Astrocyte (in vitro differentiated cells and primary cell): ENCODE measurements around the gene NES. TPM values are rescaled to one million over a fixed set of nuclear protein-coding genes. Genes with fewer than 3 reads are reported as not detected.

Experiments
- total RNA-seq: library from RNA; stranded (reverse); gene quantifications from 2 replicates; pipeline ENCODE4 v1.2.1, GENCODE V29; 2021

The NES gene
- total RNA-seq, 1 donor from 2014 or later = 310 TPM

Other genes with a start within 250 kb of the NES start
- gene MEF2D, start 176.6 kb downstream of the NES start, total RNA-seq = 51.7 and 56.6 TPM in 2 replicates
- 1.9 and 2.2 TPM in 2 replicates for gene IQGAP3, start 104.8 kb downstream of the NES start, total RNA-seq
- not detected in 2 replicates for gene TTC24, start 97.7 kb downstream of the NES start, total RNA-seq
- gene NAXE, start 85.6 kb downstream of the NES start, total RNA-seq = 48.5 and 51.1 TPM in 2 replicates
- gene GPATCH4, start 75.9 kb downstream of the NES start, total RNA-seq = 20.6 and 22.8 TPM in 2 replicates
- gene HAPLN2, start 58.0 kb downstream of the NES start, total RNA-seq = not detected in 2 replicates
- gene BCAN, start 35.3 kb downstream of the NES start, total RNA-seq = 0.29 and 0.41 TPM in 2 replicates
- 278 and 339 TPM in 2 replicates for gene CRABP2, start 28.2 kb upstream of the NES start, total RNA-seq
- gene METTL25B, start 51.1 kb upstream of the NES start, total RNA-seq = 9.9 and 11.1 TPM in 2 replicates
- gene ISG20L2, start 51.4 kb upstream of the NES start, total RNA-seq = 30.1 and 33.4 TPM in 2 replicates
- gene MRPL24, start 63.7 kb upstream of the NES start, total RNA-seq = 37.4 and 46.5 TPM in 2 replicates
- gene HDGF, start 74.3 kb upstream of the NES start, total RNA-seq = 179 and 190 TPM in 2 replicates
- 75.5 and 78.3 TPM in 2 replicates for gene PRCC, start 90.1 kb upstream of the NES start, total RNA-seq
- gene SH2D2A, start 139.4 kb upstream of the NES start, total RNA-seq = 0.89 and 1.1 TPM in 2 replicates
- 0.05 TPM in 1 of 2 replicates, not detected in the other for gene INSRR, start 181.7 kb upstream of the NES start, total RNA-seq
- gene NTRK1, start 183.5 kb upstream of the NES start, total RNA-seq = 0.10 and 0.27 TPM in 2 replicates
- 8.5 and 17.3 TPM in 2 replicates for gene PEAR1, start 216.3 kb upstream of the NES start, total RNA-seq
- 0.14 TPM in 1 of 2 replicates, not detected in the other for gene LRRC71, start 243.2 kb upstream of the NES start, total RNA-seq